Measurements from ENCODE around the gene KBTBD3. TPM values are rescaled to one million over a fixed set of nuclear protein-coding genes. Genes with fewer than 3 reads are reported as not detected.

KBTBD3 gene
- total and polyA plus RNA-seq, 2 experiments from 2014 or later, result 1.9 to 13.7 TPM

DNA sequence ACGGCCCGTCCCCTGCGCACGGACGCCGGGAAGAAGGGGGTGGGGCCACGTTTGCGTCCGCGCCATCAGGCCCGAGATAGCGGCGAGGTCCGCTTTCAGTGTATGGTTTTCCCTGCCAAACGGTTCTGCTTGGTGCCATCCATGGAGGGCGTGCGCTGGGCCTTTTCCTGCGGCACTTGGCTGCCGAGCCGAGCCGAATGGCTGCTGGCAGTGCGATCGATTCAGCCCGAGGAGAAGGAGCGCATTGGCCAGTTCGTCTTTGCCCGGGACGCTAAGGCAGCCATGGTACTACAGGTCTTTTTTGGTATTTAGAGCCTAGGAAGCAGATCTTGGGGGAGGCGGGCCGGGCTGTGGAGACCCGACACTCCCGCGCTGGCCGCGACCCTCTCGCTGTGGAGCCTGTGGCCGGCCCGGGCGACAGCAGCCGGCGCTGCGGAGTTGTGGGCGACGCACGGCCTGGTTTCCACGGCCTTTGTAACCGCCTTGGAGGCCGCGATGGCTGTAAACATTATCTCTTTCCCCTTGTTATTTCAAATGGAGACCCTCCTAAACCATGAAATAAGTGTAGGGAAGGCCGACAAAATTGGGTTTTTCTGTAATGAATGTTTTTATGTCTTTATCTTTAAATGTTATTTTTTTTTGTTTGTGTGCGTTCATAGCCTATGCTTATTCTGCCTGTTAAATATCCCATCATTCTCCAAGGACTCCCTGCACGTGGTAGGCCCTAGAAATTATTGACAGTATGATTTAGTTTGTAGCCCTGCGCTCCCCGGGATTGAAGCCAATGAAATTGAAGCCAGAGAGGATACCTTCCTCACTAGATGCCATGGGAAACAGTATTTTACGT lies 685 bp upstream of the KBTBD3 start, which contains the start of gene AASDHPPT (continued):
- TF ChIP-seq, protein P1, sequence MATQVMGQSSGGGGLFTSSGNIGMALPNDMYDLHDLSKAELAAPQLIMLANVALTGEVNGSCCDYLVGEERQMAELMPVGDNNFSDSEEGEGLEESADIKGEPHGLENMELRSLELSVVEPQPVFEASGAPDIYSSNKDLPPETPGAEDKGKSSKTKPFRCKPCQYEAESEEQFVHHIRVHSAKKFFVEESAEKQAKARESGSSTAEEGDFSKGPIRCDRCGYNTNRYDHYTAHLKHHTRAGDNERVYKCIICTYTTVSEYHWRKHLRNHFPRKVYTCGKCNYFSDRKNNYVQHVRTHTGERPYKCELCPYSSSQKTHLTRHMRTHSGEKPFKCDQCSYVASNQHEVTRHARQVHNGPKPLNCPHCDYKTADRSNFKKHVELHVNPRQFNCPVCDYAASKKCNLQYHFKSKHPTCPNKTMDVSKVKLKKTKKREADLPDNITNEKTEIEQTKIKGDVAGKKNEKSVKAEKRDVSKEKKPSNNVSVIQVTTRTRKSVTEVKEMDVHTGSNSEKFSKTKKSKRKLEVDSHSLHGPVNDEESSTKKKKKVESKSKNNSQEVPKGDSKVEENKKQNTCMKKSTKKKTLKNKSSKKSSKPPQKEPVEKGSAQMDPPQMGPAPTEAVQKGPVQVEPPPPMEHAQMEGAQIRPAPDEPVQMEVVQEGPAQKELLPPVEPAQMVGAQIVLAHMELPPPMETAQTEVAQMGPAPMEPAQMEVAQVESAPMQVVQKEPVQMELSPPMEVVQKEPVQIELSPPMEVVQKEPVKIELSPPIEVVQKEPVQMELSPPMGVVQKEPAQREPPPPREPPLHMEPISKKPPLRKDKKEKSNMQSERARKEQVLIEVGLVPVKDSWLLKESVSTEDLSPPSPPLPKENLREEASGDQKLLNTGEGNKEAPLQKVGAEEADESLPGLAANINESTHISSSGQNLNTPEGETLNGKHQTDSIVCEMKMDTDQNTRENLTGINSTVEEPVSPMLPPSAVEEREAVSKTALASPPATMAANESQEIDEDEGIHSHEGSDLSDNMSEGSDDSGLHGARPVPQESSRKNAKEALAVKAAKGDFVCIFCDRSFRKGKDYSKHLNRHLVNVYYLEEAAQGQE (IDR thresholded peaks at IDR 0.05; ENCODE audit: unreplicated experiment), result peak; percentile 33
- TF ChIP-seq POLR2AphosphoS5 (IDR thresholded peaks at IDR 0.05; ENCODE audit: low read depth), result peak; percentile 92

- Mint-ChIP-seq H3K9me3 (no peaks in the 10 kb centered on the region), H3K27me3 (ENCODE audit: insufficient read depth, low read depth, poor library complexity) (peaks cover 5% of the 10 kb centered on the region), H3K4me1 (peaks cover 25% of the 10 kb centered on the region), H3K4me3 (peak overlapping the region; percentile 86), H3K27ac (peak overlapping the region; percentile 98), H3K36me3 (ENCODE audit: low read depth) (peaks cover 21% of the 10 kb centered on the region)
- H4K20me1 ChIP-seq (replicated peaks; ENCODE audit: insufficient read depth), result no peaks in the 10 kb centered on the region
- DNase-seq (ENCODE audit: low spot score), result peak; percentile 17
- H3K27me3 ChIP-seq (ENCODE audit: insufficient read depth), result no peaks in the 10 kb centered on the region
- no peaks in the 10 kb centered on the region for H3F3A ChIP-seq (replicated peaks; ENCODE audit: low read depth)
- peaks cover 38% of the 10 kb centered on the region for H3K79me2 ChIP-seq (replicated peaks; ENCODE audit: insufficient read depth)
- no peak for ATAC-seq
- TF ChIP-seq STAT1 (IDR thresholded peaks at IDR 0.05; ENCODE audit: unreplicated experiment) (no peak), ZNF331 (CRISPR knock-in tag; IDR thresholded peaks at IDR 0.05; ENCODE audit: low read depth) (0 out of 2 replicates have a peak, but pooled peaks have one; percentile 15)
- H3K9me2 ChIP-seq (ENCODE audit: insufficient read depth), result no peaks in the 10 kb centered on the region
- H3K4me3 ChIP-seq, result peak overlapping the region; percentile 87
- peaks cover 13% of the 10 kb centered on the region for H3K4me1 ChIP-seq (ENCODE audit: insufficient read depth)
- H2AFZ ChIP-seq, result peak overlapping the region; percentile 80; the same call in 1 of the 2 replicates
- peak overlapping the region; percentile 75 for H3K4me2 ChIP-seq
- H3K27ac ChIP-seq (ENCODE audit: low read depth), result peak overlapping the region; percentile 96
- peaks cover 13% of the 10 kb centered on the region; the same call in 1 of the 2 replicates for H3K36me3 ChIP-seq (ENCODE audit: insufficient read depth)
Observed at GRCh38 chr11:106076171-106076918, 802 bp downstream of the KBTBD3 start.

- Histone ChIP-seq H3K27me3 (ENCODE audit: insufficient read depth) (no peaks in the 10 kb centered on the region), H2AFZ (no peak overlapping the region), H3K79me2 (replicated peaks; ENCODE audit: insufficient read depth) (peaks cover 2% of the 10 kb centered on the region), H3F3A (replicated peaks; ENCODE audit: low read depth) (no peaks in the 10 kb centered on the region), H3K36me3 (ENCODE audit: insufficient read depth) (no peaks in the 10 kb centered on the region), H4K20me1 (replicated peaks; ENCODE audit: insufficient read depth) (no peaks in the 10 kb centered on the region), H3K9me2 (ENCODE audit: insufficient read depth) (no peaks in the 10 kb centered on the region), H3K4me1 (ENCODE audit: insufficient read depth) (no peaks in the 10 kb centered on the region), H3K27ac (ENCODE audit: low read depth) (no peak overlapping the region), H3K4me2 (no peak overlapping the region), H3K4me3 (no peak overlapping the region)
- H3K27me3 Mint-ChIP-seq (ENCODE audit: insufficient read depth, low read depth, poor library complexity), result peaks cover 5% of the 10 kb centered on the region
- DNase-seq (ENCODE audit: low spot score) (no peak), ATAC-seq (no peak)
- H3K4me3 Mint-ChIP-seq, result no peak overlapping the region
- H3K36me3 Mint-ChIP-seq (ENCODE audit: low read depth), result no peaks in the 10 kb centered on the region
- H3K27ac Mint-ChIP-seq, result no peak overlapping the region
- TF ChIP-seq ETS1 (IDR thresholded peaks at IDR 0.05) (no peak), CREB1 (CRISPR knock-in tag; IDR thresholded peaks at IDR 0.05; ENCODE audit: low read depth) (no peak), ZNF331 (CRISPR knock-in tag; IDR thresholded peaks at IDR 0.05; ENCODE audit: low read depth) (no peak), ZNF114 (CRISPR knock-in tag; IDR thresholded peaks at IDR 0.05) (no peak), POLR2AphosphoS5 (IDR thresholded peaks at IDR 0.05; ENCODE audit: low read depth) (no peak), JUNB (IDR thresholded peaks at IDR 0.05; ENCODE audit: unreplicated experiment) (no peak), STAT1 (IDR thresholded peaks at IDR 0.05; ENCODE audit: unreplicated experiment) (no peak), EZH2phosphoT487 (IDR thresholded peaks at IDR 0.05; ENCODE audit: unreplicated experiment) (no peak)
- TF ChIP-seq, protein P2, sequence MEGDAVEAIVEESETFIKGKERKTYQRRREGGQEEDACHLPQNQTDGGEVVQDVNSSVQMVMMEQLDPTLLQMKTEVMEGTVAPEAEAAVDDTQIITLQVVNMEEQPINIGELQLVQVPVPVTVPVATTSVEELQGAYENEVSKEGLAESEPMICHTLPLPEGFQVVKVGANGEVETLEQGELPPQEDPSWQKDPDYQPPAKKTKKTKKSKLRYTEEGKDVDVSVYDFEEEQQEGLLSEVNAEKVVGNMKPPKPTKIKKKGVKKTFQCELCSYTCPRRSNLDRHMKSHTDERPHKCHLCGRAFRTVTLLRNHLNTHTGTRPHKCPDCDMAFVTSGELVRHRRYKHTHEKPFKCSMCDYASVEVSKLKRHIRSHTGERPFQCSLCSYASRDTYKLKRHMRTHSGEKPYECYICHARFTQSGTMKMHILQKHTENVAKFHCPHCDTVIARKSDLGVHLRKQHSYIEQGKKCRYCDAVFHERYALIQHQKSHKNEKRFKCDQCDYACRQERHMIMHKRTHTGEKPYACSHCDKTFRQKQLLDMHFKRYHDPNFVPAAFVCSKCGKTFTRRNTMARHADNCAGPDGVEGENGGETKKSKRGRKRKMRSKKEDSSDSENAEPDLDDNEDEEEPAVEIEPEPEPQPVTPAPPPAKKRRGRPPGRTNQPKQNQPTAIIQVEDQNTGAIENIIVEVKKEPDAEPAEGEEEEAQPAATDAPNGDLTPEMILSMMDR (conservative IDR thresholded peaks at IDR 0.05; ENCODE audit: low read depth in 2 of 2), result no peak
- peaks cover 10% of the 10 kb centered on the region for H3K4me1 Mint-ChIP-seq
- no peaks in the 10 kb centered on the region; the same call in 2 of the 3 replicates for H3K9me3 Mint-ChIP-seq
Observed at GRCh38 chr11:106072804-106073203, 4.3 kb downstream of the KBTBD3 start.
